ENCODE results near the gene SELPLG.

GRCh38 chr12:108572166-108572790, 61.4 kb downstream of the SELPLG start:
- TF ChIP-seq GABPA (IDR thresholded peaks at IDR 0.05; ENCODE audit: low read depth) (no peak), SPI1 (IDR thresholded peaks at IDR 0.05; ENCODE audit: borderline replicate concordance, low read depth) (no peak)
- TF ChIP-seq, protein P1, sequence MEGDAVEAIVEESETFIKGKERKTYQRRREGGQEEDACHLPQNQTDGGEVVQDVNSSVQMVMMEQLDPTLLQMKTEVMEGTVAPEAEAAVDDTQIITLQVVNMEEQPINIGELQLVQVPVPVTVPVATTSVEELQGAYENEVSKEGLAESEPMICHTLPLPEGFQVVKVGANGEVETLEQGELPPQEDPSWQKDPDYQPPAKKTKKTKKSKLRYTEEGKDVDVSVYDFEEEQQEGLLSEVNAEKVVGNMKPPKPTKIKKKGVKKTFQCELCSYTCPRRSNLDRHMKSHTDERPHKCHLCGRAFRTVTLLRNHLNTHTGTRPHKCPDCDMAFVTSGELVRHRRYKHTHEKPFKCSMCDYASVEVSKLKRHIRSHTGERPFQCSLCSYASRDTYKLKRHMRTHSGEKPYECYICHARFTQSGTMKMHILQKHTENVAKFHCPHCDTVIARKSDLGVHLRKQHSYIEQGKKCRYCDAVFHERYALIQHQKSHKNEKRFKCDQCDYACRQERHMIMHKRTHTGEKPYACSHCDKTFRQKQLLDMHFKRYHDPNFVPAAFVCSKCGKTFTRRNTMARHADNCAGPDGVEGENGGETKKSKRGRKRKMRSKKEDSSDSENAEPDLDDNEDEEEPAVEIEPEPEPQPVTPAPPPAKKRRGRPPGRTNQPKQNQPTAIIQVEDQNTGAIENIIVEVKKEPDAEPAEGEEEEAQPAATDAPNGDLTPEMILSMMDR (IDR thresholded peaks at IDR 0.05; ENCODE audit: insufficient read depth, low read length) = no peak
